NCI-H2107 (cell line): ENCODE data around the gene CR1.
"Not testable (repeated sequence)": the region's sequence is repeated elsewhere in the genome, so short reads cannot be mapped to it uniquely, and the experiment has no call there.

Experiments used
- DNase-seq: peaks from one replicate; lab custom pipeline; 2025; lab: John Stamatoyannopoulos, UW

Gene CR1

DNA sequence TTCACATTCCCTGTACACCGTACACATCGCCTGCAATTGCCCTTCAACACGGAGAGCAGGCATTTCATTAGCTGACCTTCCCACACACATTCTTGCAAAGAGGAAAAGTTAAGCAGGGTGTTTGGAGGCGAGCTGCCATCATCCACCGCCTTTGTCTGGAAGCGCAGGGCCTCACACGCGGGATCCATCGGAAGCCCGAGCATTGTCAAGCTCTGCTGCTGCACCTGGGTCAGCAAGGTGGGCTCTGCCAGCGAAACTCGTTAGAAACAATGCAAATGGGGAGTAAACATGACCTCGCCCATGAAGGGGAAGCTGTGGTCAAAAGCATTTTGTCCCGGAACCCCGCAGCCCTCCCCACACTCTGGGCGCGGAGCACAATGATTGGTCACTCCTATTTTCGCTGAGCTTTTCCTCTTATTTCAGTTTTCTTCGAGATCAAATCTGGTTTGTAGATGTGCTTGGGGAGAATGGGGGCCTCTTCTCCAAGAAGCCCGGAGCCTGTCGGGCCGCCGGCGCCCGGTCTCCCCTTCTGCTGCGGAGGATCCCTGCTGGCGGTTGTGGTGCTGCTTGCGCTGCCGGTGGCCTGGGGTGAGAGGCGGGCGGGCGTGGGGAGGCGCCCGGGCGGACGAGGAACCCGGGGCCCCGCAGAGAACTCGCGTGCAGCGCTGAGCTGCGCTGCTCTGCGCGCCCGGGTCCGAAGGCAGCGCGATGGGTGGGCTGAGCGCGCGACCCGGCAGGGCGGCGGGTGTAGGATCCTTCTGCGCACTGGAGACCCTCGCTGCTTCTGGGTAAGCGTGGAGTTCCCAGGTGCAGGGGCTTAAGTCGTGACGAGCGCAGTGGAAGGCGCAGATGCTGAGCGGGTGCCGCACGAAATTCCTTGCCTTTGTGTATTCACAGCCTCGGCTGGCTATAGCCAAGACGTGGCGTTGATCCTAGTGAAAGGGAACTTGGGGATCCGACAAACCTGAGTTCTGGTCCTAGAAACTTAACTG, at the start of gene CR1:
CR1 (plus strand) TSS at position 357 of the 992 bp plus-strand sequence; CDS start at position 468, 111 bp downstream.
- DNase-seq, result no peak

- no peak for DNase-seq
These were observed 42.3 kb upstream of the CR1 start for GRCh38 chr1:207453710-207454045.

- DNase-seq, result no peak
These were observed 41.7 kb upstream of the CR1 start, which contains the start of gene CR2 for GRCh38 chr1:207454046-207454964. CR2 (plus strand) TSS chr1:207454328; CDS start chr1:207454419, 91 bp downstream.

GRCh38 chr1:207455183-207455754, 40.7 kb upstream of the CR1 start:
- DNase-seq, result no peak

- no peak for DNase-seq
These were observed 37.5 kb upstream of the CR1 start for GRCh38 chr1:207458414-207458813.

DNA sequence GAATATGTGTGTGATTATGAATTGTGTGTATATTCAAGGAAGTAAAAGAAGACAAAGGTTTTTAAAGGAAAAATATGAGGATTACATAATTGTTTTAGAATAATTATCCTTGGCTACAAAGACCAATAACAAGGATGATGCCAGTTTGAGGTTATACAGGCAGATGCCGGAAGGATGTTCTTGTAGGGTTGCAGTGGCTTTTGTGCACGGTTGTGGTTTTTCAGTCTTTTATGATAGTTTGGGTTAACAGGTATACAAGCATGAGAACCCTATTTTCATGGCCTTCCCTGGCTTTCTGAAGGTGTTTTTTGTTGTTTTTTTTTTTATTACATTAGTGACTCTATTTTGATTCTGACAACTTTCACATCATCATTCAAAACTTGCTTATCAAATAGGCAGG, 36.9 kb upstream of the CR1 start:
- no peak for DNase-seq

GRCh38 chr1:207461649-207462048, 34.3 kb upstream of the CR1 start:
- no peak for DNase-seq

- DNase-seq, result no peak
These were observed 33.4 kb upstream of the CR1 start for GRCh38 chr1:207462535-207462934.

DNA sequence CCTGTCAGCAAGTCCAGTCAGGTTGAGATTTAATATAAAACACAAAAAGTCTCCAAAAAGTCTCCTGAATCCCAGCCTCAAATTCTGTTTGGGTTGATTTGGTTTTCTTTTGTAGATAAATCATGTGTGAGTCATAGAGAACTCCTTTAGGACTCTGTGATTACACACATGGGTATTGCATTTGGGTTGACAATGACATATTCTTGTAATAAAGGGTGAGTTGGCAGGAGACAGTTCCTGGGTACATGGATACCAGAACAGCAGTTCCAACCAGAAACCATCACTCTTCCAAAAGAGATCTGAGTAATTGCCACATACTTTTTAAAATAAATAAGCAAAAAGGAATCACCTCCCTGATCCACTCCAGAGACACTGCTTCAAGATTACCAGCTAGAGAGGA, 32.9 kb upstream of the CR1 start:
- no peak for DNase-seq

- no peak for DNase-seq
These were observed 32.4 kb upstream of the CR1 start for GRCh38 chr1:207463571-207463970.

DNA sequence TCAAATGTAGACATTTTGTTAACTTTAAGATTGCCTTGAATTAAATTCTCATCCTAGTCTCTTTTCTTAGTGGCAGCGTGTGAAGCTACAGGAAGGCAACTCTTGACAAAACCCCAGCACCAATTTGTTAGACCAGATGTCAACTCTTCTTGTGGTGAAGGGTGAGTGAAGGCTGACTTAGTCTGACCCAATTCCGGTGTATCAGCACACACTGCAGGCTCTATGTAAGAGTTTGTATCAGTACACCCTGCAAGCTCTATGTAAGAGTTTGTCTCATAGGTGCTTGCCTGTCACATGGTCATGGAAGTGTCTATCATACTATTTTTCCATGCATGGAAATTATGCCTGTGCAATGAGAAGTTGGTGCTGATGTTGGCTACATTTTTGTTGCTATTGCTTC, 25.0 kb upstream of the CR1 start:
- DNase-seq, result no peak

GRCh38 chr1:207474210-207474609, 21.7 kb upstream of the CR1 start:
- no peak for DNase-seq

GRCh38 chr1:207486198-207486597, 9.8 kb upstream of the CR1 start:
- no peak for DNase-seq

- DNase-seq, result no peak
These were observed 8.3 kb upstream of the CR1 start for GRCh38 chr1:207487636-207488035.

DNA sequence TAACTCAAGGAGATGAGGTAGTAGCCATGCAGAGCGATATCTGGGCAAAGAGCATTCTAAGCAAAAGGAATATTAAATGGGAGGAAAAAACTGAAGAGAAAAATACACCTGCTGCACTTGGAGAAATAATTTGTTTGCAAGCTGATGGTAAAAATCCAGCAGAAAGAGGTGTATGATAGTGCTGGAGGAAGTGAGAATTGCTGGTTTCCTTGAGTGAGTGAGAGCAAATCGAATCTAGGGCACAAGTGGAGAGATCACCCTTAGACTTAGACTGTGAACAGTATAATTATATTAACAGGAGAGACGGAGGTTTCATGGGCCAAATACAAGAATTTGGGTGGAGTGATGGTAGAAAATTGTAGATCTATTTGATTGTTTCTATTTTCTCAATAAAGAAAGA, 2.7 kb upstream of the CR1 start:
- DNase-seq, result no peak

DNA sequence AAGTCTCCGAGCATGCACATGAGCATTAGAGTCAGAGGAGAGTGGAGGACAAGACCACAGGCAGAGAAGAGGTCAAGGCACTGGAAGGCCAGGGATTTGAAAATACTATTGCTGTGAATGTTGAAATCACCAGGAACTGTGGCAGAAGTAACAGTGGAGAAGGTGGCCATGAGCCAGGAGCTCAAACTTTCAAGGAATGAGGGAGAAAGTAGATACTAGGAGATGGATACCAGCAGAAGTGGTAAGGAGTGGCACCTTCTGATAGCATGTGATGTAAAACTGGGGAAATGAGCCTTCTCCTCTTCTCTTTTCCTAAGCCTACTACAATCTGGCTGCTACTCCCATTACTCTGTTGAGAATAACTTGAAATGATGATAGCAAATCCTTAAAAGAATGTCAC, 1.8 kb upstream of the CR1 start:
- no peak for DNase-seq

- not testable (repeated sequence) for DNase-seq
These were observed 676 bp upstream of the CR1 start for GRCh38 chr1:207495281-207495680.

- DNase-seq, result no peak
These were observed 2.0 kb downstream of the CR1 start for GRCh38 chr1:207497941-207498340.

DNA sequence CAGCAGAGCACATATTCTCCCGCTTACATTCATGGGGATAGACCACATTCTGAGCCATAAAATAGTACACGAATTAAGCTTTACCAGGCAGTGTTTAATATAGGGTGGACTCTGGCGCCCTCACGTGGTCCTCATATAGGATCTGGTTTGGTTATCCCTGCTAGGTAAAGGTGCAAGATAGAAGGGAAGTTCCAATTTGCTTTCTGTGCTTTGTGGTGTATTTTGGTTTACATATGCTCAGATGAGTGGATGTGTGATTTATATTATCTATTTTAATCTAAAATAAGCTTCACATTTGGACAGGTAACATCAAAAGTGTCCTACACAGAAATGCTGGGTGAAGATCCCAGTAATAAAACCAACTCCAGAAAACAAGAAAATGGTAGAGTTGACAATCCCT, 3.6 kb downstream of the CR1 start:
- peak; percentile 52 for DNase-seq

GRCh38 chr1:207500306-207500705, 4.3 kb downstream of the CR1 start:
- DNase-seq, result no peak

- DNase-seq, result no peak
These were observed 5.1 kb downstream of the CR1 start for GRCh38 chr1:207501071-207501470.

DNA sequence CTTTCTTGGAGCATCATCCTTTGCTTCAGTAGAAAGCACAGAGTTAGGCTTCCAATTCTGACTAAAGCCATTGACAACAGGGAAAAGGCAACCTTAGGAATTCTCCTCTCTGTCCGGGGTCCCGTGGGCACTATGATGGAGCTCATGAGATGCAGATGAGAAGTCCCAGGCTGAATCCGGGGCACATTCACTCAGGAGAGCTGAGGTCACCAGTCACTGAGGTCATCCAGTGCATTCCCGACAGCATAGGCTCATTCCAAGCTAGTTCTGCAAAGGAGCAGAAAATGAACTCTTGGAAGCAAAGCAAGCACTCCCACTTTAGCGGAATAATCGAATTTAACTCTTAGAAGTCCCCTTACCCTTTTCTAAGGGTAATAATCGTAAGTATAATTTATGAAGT, 6.8 kb downstream of the CR1 start:
- no peak for DNase-seq
